NCI-H2029 (cell line): Measurements from ENCODE around the gene TBC1D14.
"Not testable (repeated sequence)": the region's sequence is repeated elsewhere in the genome, so short reads cannot be mapped to it uniquely, and the experiment has no call there.

Source experiments
- DNase-seq: peaks from one replicate; lab custom pipeline; 2025; lab: John Stamatoyannopoulos, UW

The TBC1D14 gene

GRCh38 chr4:6910340-6910959, 824 bp downstream of the TBC1D14 start:
- no peak for DNase-seq

- no peak for DNase-seq
Measured at GRCh38 chr4:6910960-6911874, 1.6 kb downstream of the TBC1D14 start.

GRCh38 chr4:6911917-6912316, 2.3 kb downstream of the TBC1D14 start:
- not testable (repeated sequence) for DNase-seq

- DNase-seq: no peak
Measured at GRCh38 chr4:6912441-6912840, 2.8 kb downstream of the TBC1D14 start.

- no peak for DNase-seq
Measured at GRCh38 chr4:6913350-6913905, 3.8 kb downstream of the TBC1D14 start.

GRCh38 chr4:6914448-6914847, 4.8 kb downstream of the TBC1D14 start:
- DNase-seq: no peak

- no peak for DNase-seq
Measured at GRCh38 chr4:6915041-6916005, 5.7 kb downstream of the TBC1D14 start.

GRCh38 chr4:6916069-6916586, 6.5 kb downstream of the TBC1D14 start:
- DNase-seq: no peak

GRCh38 chr4:6916587-6917460, 7.2 kb downstream of the TBC1D14 start:
- DNase-seq: no peak

GRCh38 chr4:6917461-6918271, 8.0 kb downstream of the TBC1D14 start:
- peak; percentile 94 for DNase-seq

- peak; percentile 41 for DNase-seq
Measured at GRCh38 chr4:6918338-6918737, 8.7 kb downstream of the TBC1D14 start.

GRCh38 chr4:6920171-6920570, 10.5 kb downstream of the TBC1D14 start:
- peak; percentile 73 for DNase-seq

- no peak for DNase-seq
Measured at GRCh38 chr4:6923507-6923906, 13.9 kb downstream of the TBC1D14 start.

- DNase-seq: no peak
Measured at GRCh38 chr4:6924361-6924779, 14.7 kb downstream of the TBC1D14 start.

GRCh38 chr4:6925357-6925836, 15.8 kb downstream of the TBC1D14 start:
- DNase-seq: no peak

- DNase-seq: no peak
Measured at GRCh38 chr4:6926081-6926480, 16.5 kb downstream of the TBC1D14 start.

- no peak for DNase-seq
Measured at GRCh38 chr4:6926681-6927478, 17.3 kb downstream of the TBC1D14 start.

- no peak for DNase-seq
Measured at GRCh38 chr4:6928081-6928480, 18.5 kb downstream of the TBC1D14 start.

GRCh38 chr4:6929339-6929811, 19.7 kb downstream of the TBC1D14 start:
- DNase-seq: no peak
